Measurements from ENCODE around the gene AK5.

Gene AK5

GRCh38 chr1:77541162-77541545 lies 259.3 kb downstream of the AK5 start:
- DNase-seq (ENCODE audit: low spot score): no peak

- DNase-seq (ENCODE audit: low spot score): no peak
These were observed 261.1 kb downstream of the AK5 start for GRCh38 chr1:77542813-77543420.

- DNase-seq (ENCODE audit: low spot score): no peak
These were observed 262.1 kb downstream of the AK5 start for GRCh38 chr1:77543822-77544448.

GRCh38 chr1:77544845-77545244 lies 263.0 kb downstream of the AK5 start:
- peak; percentile 42 for DNase-seq (ENCODE audit: low spot score)

GRCh38 chr1:77545970-77546369 lies 264.2 kb downstream of the AK5 start:
- no peak for DNase-seq (ENCODE audit: low spot score)

GRCh38 chr1:77546890-77547289 lies 265.1 kb downstream of the AK5 start:
- no peak for DNase-seq (ENCODE audit: low spot score)

- no peak for DNase-seq (ENCODE audit: low spot score)
These were observed 266.5 kb downstream of the AK5 start for GRCh38 chr1:77548285-77548684.

GRCh38 chr1:77550135-77550534 lies 268.3 kb downstream of the AK5 start:
- DNase-seq (ENCODE audit: low spot score): no peak

- no peak for DNase-seq (ENCODE audit: low spot score)
These were observed 270.8 kb downstream of the AK5 start for GRCh38 chr1:77552626-77553025.

GRCh38 chr1:77553568-77554291 lies 271.9 kb downstream of the AK5 start:
- no peak for DNase-seq (ENCODE audit: low spot score)

GRCh38 chr1:77556045-77556444 lies 274.2 kb downstream of the AK5 start:
- no peak for DNase-seq (ENCODE audit: low spot score)

GRCh38 chr1:77557053-77557452 lies 275.2 kb downstream of the AK5 start:
- no peak for DNase-seq (ENCODE audit: low spot score)

GRCh38 chr1:77558591-77559164 lies 276.9 kb downstream of the AK5 start:
- DNase-seq (ENCODE audit: low spot score): no peak

- DNase-seq (ENCODE audit: low spot score): no peak
These were observed 278.9 kb downstream of the AK5 start for GRCh38 chr1:77560741-77561140.

GRCh38 chr1:77562596-77563150 lies 280.9 kb downstream of the AK5 start:
- DNase-seq (ENCODE audit: low spot score): no peak

- DNase-seq (ENCODE audit: low spot score): no peak
These were observed 283.5 kb downstream of the AK5 start for GRCh38 chr1:77565321-77565720.

- DNase-seq (ENCODE audit: low spot score): no peak
These were observed 289.8 kb downstream of the AK5 start for GRCh38 chr1:77571642-77572041.

- DNase-seq (ENCODE audit: low spot score): no peak
These were observed 297.7 kb downstream of the AK5 start for GRCh38 chr1:77579547-77579946.

- no peak for DNase-seq (ENCODE audit: low spot score)
These were observed 301.1 kb downstream of the AK5 start for GRCh38 chr1:77582905-77583304.

- DNase-seq (ENCODE audit: low spot score): no peak
These were observed 301.7 kb downstream of the AK5 start for GRCh38 chr1:77583483-77583882.

- no peak for DNase-seq (ENCODE audit: low spot score)
These were observed 303.1 kb downstream of the AK5 start for GRCh38 chr1:77584884-77585283.

- DNase-seq (ENCODE audit: low spot score): no peak
These were observed 303.9 kb downstream of the AK5 start for GRCh38 chr1:77585610-77586314.

Data from globus pallidus (tissue), 1 donor.